Measurements from ENCODE around the gene DAP3.

DNA sequence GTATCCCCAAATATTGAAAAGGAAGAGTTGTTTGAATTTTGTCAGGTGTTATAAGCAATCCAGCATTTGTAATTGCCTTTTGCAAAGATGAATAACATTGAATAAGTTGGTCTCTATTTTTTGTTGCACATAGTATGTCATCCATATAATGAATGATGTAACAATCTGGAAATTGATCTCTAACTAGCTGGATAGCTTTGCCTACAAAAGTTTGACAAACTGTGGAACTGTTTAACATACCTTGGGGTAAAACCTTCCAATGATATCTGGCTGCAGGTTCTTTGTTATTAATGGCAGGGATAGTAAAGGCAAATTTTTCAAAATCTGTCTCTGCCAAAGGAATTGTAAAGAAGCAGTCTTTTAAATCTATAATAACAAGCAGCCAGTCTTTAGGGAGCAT is 7.6 kb downstream of the DAP3 start:
- no peak for TF ChIP-seq POLR2A (IDR thresholded peaks at IDR 0.05)
- TF ChIP-seq POLR2AphosphoS5 (IDR thresholded peaks at IDR 0.05): no peak

Data from prostate gland (tissue), 1 donor.